GM10266 (cell line): ENCODE measurements around the gene AGK.

Experiments used
- DNase-seq: peaks from one replicate; pipeline ENCODE4 v3.0.0; 2012; ENCODE audit errors: extremely low spot score
- TF ChIP-seq, protein P1 (sequence below): IDR thresholded peaks from 2 replicates; pipeline ENCODE4 v1.5.1; 2012; ENCODE audit warnings: mild to moderate bottlenecking, low read depth; ENCODE audit not compliant: control insufficient read depth, insufficient read depth; ENCODE audit errors: missing control alignments

AGK gene

GRCh38 chr7:141630621-141631020 lies 79.4 kb downstream of the AGK start:
- TF ChIP-seq, protein P1, sequence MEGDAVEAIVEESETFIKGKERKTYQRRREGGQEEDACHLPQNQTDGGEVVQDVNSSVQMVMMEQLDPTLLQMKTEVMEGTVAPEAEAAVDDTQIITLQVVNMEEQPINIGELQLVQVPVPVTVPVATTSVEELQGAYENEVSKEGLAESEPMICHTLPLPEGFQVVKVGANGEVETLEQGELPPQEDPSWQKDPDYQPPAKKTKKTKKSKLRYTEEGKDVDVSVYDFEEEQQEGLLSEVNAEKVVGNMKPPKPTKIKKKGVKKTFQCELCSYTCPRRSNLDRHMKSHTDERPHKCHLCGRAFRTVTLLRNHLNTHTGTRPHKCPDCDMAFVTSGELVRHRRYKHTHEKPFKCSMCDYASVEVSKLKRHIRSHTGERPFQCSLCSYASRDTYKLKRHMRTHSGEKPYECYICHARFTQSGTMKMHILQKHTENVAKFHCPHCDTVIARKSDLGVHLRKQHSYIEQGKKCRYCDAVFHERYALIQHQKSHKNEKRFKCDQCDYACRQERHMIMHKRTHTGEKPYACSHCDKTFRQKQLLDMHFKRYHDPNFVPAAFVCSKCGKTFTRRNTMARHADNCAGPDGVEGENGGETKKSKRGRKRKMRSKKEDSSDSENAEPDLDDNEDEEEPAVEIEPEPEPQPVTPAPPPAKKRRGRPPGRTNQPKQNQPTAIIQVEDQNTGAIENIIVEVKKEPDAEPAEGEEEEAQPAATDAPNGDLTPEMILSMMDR: no peak
- DNase-seq: no peak

DNA sequence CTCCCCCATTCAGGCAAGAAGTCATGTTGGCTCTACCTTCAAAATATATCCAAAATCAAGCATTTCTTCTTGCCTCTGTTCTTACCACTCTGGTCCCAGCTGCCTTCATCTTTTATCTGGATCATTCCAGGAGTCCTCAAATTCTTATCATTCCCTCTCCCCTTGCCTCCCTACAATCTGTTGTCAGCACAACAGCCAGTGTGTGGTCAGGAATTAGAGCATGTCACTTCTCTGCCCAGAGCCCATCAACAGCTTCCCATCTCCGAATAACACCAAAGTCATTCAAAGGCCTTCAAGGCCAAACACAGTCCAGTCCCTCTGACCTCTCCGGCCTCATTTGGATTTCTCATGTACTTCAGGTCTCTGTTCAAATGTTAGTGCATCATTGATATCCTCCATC lies 80.3 kb downstream of the AGK start:
- TF ChIP-seq, protein P1: no peak
- DNase-seq: no peak

GRCh38 chr7:141634065-141634464 lies 82.9 kb downstream of the AGK start:
- no peak for DNase-seq
- TF ChIP-seq, protein P1: no peak

- DNase-seq: no peak
- TF ChIP-seq, protein P1: no peak
These were observed 84.8 kb downstream of the AGK start for GRCh38 chr7:141636053-141636452.

GRCh38 chr7:141640239-141640840 lies 89.1 kb downstream of the AGK start:
- TF ChIP-seq, protein P1: no peak
- DNase-seq: no peak

DNA sequence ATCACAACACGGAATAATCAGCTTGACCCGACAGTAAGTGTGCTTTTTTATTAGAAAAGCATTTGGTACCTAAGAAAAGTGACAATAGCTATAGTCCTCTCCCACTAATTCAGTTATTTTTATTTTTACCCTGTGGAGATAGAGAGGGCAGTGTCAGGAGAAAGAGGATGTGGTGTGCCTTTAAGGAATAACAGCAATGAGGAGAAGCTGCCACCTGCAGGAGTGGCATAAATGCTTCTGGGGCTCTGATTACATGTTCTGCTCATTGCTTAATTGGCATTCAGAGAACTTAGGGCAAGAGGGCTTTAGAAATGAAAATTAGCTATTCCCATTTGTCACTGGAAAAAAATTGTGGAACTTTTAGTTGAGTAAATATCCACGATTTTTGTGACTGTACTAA lies 90.7 kb downstream of the AGK start:
- DNase-seq: no peak
- TF ChIP-seq, protein P1: no peak

DNA sequence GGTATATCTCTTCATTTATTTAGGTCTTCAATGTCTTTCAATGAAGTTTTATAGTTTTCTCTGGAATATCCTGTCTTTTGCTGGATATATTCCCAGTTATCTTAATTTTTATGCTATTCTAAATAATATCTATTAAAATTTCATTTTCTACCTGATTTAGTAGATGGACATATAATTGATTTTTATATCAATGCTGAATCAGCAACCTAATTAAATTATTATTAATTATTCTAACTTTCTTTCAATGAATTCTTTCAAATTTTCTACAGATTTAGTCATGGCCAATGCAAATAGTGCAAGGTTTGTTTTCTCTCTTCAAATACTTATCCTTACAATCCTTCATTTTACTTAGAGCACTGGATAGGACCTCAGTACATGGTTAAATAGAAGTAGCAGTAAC lies 94.0 kb downstream of the AGK start:
- TF ChIP-seq, protein P1: no peak

More for the DNA sequence above, 94.0 kb downstream of the AGK start:
- no peak for DNase-seq
